ENCODE data around the gene OLFM2. TPM values are rescaled to one million over a fixed set of nuclear protein-coding genes. Genes with fewer than 3 reads are reported as not detected.

The OLFM2 gene
- total and polyA plus RNA-seq, 9 of the 15 experiments (the other 6 are each of a cell fraction or from before 2014, with no cell fraction given) = 0.10 to 0.33 (median 0.23) TPM; not detected in 4

- TF ChIP-seq HNRNPLL (IDR thresholded peaks at IDR 0.05; ENCODE audit: low read depth, low read length, poor library complexity, severe bottlenecking) (no peak), SRSF1 (IDR thresholded peaks at IDR 0.05; ENCODE audit: low read depth, low read length) (no peak), ZNF57 (CRISPR knock-in tag; IDR thresholded peaks at IDR 0.05) (no peak), IFI16 (CRISPR knock-in tag; IDR thresholded peaks at IDR 0.05) (no peak), MTF1 (CRISPR knock-in tag; IDR thresholded peaks at IDR 0.05; ENCODE audit: borderline replicate concordance) (no peak), DIDO1 (tag; IDR thresholded peaks at IDR 0.05; ENCODE audit: low read depth) (0 out of 2 replicates have a peak, but pooled peaks have one; percentile 37), RFX7 (CRISPR knock-in tag; IDR thresholded peaks at IDR 0.05) (no peak), HES1 (IDR thresholded peaks at IDR 0.05; ENCODE audit: low read depth) (no peak), THRA (IDR thresholded peaks at IDR 0.05) (no peak), HMG20B (CRISPR knock-in tag; IDR thresholded peaks at IDR 0.05) (no peak), MAFF (IDR thresholded peaks at IDR 0.05; ENCODE audit: low read length) (no peak), ZSCAN29 (IDR thresholded peaks at IDR 0.05) (no peak), FOXM1 (IDR thresholded peaks at IDR 0.05; ENCODE audit: low read depth) (no peak), FOXM1 (CRISPR knock-in tag; IDR thresholded peaks at IDR 0.05; ENCODE audit: low read depth) (no peak), ZBTB11 (CRISPR knock-in tag; IDR thresholded peaks at IDR 0.05) (no peak), ZNF785 (CRISPR knock-in tag; IDR thresholded peaks at IDR 0.05) (no peak), ZNF551 (CRISPR knock-in tag; IDR thresholded peaks at IDR 0.05) (no peak), RAD51 (IDR thresholded peaks at IDR 0.05; ENCODE audit: borderline replicate concordance, low read depth) (peak; percentile 34; the same call in 1 of the 2 replicates), E2F4 (CRISPR knock-in tag; IDR thresholded peaks at IDR 0.05; ENCODE audit: low read depth) (no peak), RHOXF2B (CRISPR knock-in tag; conservative IDR thresholded peaks at IDR 0.05) (no peak), CC2D1A (IDR thresholded peaks at IDR 0.05) (no peak)
These were observed 89.1 kb downstream of the OLFM2 start (continued) for GRCh38 chr19:9847087-9847671.
